ENCODE data around the gene VEGFA.

GRCh38 chr6:43823879-43824702, 54.1 kb downstream of the VEGFA start:
- no peak for TF ChIP-seq POLR2AphosphoS5 (IDR thresholded peaks at IDR 0.05; ENCODE audit: low read depth, low read length)
- TF ChIP-seq TAF1 (IDR thresholded peaks at IDR 0.05; ENCODE audit: borderline replicate concordance, insufficient read depth, low read length) = no peak
- TF ChIP-seq REST (IDR thresholded peaks at IDR 0.05; ENCODE audit: insufficient read depth in 1 of 2, low read depth in 2 of 2, low read length in 2 of 2) = no peak

All from PFSK-1 (cell line).